WERI-Rb-1 (cell line): Measurements from ENCODE around the gene MT1B.
A peak's percentile ranks its signal among the peaks of the same experiment; 100 is the strongest.

ENCODE experiments used
- DNase-seq: peaks from one replicate; pipeline ENCODE4 v3.0.0-alpha.2; 2020
- H3K27ac ChIP-seq: fragments of 250-450 bp; sonication (Bioruptor Pico); 2 replicates; pipeline ENCODE4 v1.5.1; 2020; ENCODE audit warnings: mild to moderate bottlenecking, moderate library complexity
- H3K27me3 ChIP-seq: fragments of 250-450 bp; sonication (Bioruptor Pico); 2 replicates; pipeline ENCODE4 v1.5.1; 2021; ENCODE audit warnings: mild to moderate bottlenecking, low read depth, moderate library complexity; ENCODE audit not compliant: insufficient read depth, severe bottlenecking
- H3K36me3 ChIP-seq: fragments of 250-450 bp; sonication (Bioruptor Pico); 2 replicates; pipeline ENCODE4 v1.5.1; 2020; ENCODE audit warnings: mild to moderate bottlenecking, moderate library complexity
- H3K4me3 ChIP-seq: 2 replicates; pipeline ENCODE4 v1.5.1; 2011; ENCODE audit warnings: low read depth, mild to moderate bottlenecking, control low read depth, low read length
- H3K9me3 ChIP-seq: fragments of 250-450 bp; sonication (Bioruptor Pico); 2 replicates; pipeline ENCODE4 v1.5.1; 2021; ENCODE audit warnings: mild to moderate bottlenecking, moderate library complexity; ENCODE audit not compliant: severe bottlenecking
- CTCF ChIP-seq: IDR thresholded peaks from 2 replicates; pipeline ENCODE4 v1.5.1; 2011; ENCODE audit warnings: low read depth, mild to moderate bottlenecking, control low read depth, inconsistent platforms, low read length

MT1B gene

GRCh38 chr16:56610017-56610608, 41.6 kb upstream of the MT1B start:
- no peak for TF ChIP-seq CTCF
- Histone ChIP-seq H3K9me3 (no peaks in the 10 kb centered on the region), H3K4me3 (no peak overlapping the region; the same call in 1 of the 2 replicates), H3K27me3 (no peaks in the 10 kb centered on the region), H3K27ac (no peak overlapping the region), H3K36me3 (no peaks in the 10 kb centered on the region)
- DNase-seq = no peak

- DNase-seq = no peak
- TF ChIP-seq CTCF = no peak
- no peaks in the 10 kb centered on the region for H3K27me3 ChIP-seq
- H3K27ac ChIP-seq = no peak overlapping the region
- H3K36me3 ChIP-seq = no peaks in the 10 kb centered on the region
- no peaks in the 10 kb centered on the region for H3K9me3 ChIP-seq
- H3K4me3 ChIP-seq = no peak overlapping the region
Measured at GRCh38 chr16:56610609-56611111, 41.0 kb upstream of the MT1B start.

- no peaks in the 10 kb centered on the region for H3K36me3 ChIP-seq
- H3K27me3 ChIP-seq = no peaks in the 10 kb centered on the region
- no peak overlapping the region for H3K4me3 ChIP-seq
- DNase-seq = peak; percentile 51
- H3K27ac ChIP-seq = no peak overlapping the region
- TF ChIP-seq CTCF = no peak
- no peaks in the 10 kb centered on the region for H3K9me3 ChIP-seq
Measured at GRCh38 chr16:56611281-56611833, 40.3 kb upstream of the MT1B start.

DNA sequence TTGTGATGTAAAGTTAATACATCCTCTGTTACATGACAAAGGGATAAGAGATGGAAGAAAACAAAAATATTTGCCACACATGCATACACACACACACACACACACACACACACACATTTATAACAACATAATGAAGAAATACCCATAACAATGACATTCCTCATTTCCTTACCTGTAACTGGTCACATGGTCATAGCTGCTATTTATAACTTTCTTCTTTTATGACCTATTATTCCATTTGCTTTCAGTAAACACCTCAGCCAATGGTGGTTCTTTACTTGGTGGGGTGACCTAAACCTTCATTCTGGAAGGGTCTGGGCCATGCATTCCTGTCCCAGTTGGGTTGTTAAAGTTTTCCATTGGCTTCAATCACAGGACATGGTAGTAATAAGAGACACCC, 38.0 kb upstream of the MT1B start:
- Histone ChIP-seq H3K4me3 (no peak overlapping the region), H3K27ac (no peak overlapping the region), H3K27me3 (no peaks in the 10 kb centered on the region), H3K9me3 (no peaks in the 10 kb centered on the region), H3K36me3 (no peaks in the 10 kb centered on the region)
- no peak for DNase-seq
- TF ChIP-seq CTCF = no peak

- Histone ChIP-seq H3K27ac (no peak overlapping the region), H3K27me3 (no peaks in the 10 kb centered on the region)
Measured at GRCh38 chr16:56614549-56614991, 37.1 kb upstream of the MT1B start.

More at GRCh38 chr16:56614549-56614991, 37.1 kb upstream of the MT1B start:
- Histone ChIP-seq H3K4me3 (no peak overlapping the region), H3K36me3 (no peaks in the 10 kb centered on the region), H3K9me3 (no peaks in the 10 kb centered on the region)
- no peak for TF ChIP-seq CTCF
- no peak for DNase-seq
